Measurements from ENCODE around the gene LRP1. TPM values are rescaled to one million over a fixed set of nuclear protein-coding genes. Genes with fewer than 3 reads are reported as not detected.

LRP1 gene
- total and polyA plus RNA-seq, 2 of the 13 experiments (the other 11 are each of a cell fraction or from before 2014, with no cell fraction given): 14.7 to 30.8 TPM

DNA sequence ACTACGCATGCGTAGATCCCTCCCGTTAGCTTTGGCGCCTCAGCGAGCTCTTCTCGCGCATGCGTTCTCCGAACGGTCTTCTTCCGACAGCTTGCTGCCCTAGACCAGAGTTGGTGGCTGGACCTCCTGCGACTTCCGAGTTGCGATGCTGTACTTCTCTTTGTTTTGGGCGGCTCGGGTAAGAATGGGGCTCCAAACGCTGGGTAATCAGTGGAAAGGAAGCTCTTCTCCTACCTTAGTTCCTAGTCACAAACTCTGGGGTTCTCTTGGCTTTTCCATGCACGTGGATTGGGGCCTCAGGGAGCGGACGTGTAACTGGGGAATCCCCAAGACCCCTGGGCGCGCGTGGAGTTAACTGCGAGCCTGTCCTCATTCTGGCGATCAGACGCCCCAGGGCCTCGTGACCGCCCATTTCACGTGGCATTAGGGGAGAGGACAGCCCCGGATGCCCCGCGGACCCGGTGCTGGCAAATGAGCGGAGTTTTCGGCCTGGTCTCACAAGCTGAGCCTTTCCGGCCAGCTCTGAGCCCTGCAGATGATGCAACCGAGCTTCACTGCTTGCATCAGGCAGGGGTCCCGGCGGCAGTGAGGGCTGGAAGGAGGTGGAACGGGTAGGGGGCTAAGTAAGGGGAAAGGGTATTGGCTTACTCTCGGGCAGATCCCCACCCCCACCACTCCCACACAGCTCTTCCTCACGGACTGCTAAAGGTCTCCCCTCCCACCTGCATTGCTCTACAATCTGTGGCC lies 101.5 kb downstream of the LRP1 start, which contains the start of gene SHMT2 (continued):
- TF ChIP-seq IRX3 (CRISPR knock-in tag; IDR thresholded peaks at IDR 0.05; ENCODE audit: borderline replicate concordance, low read depth) (no peak), KLF15 (CRISPR knock-in tag; IDR thresholded peaks at IDR 0.05; ENCODE audit: borderline replicate concordance) (no peak), ELF4 (CRISPR knock-in tag; IDR thresholded peaks at IDR 0.05; ENCODE audit: borderline replicate concordance) (0 out of 2 replicates have a peak, but pooled peaks have one; percentile 47), CREM (IDR thresholded peaks at IDR 0.05) (no peak; the same call in 1 of the 2 replicates), CREM (CRISPR knock-in tag; IDR thresholded peaks at IDR 0.05) (no peak), PAWR (CRISPR knock-in tag; IDR thresholded peaks at IDR 0.05; ENCODE audit: borderline replicate concordance) (no peak), CBX1 (IDR thresholded peaks at IDR 0.05; ENCODE audit: low read depth) (no peak), ESRRA (CRISPR knock-in tag; IDR thresholded peaks at IDR 0.05; ENCODE audit: low read depth) (no peak), TBX2 (CRISPR knock-in tag; IDR thresholded peaks at IDR 0.05; ENCODE audit: borderline replicate concordance) (no peak; the same call in 1 of the 2 replicates), SUZ12 (IDR thresholded peaks at IDR 0.05; ENCODE audit: low read depth, low read length) (no peak), NFRKB (IDR thresholded peaks at IDR 0.05) (no peak), MED13 (CRISPR knock-in tag; IDR thresholded peaks at IDR 0.05) (0 out of 2 replicates have a peak, but pooled peaks have one; percentile 34), ZNF10 (CRISPR knock-in tag; IDR thresholded peaks at IDR 0.05; ENCODE audit: borderline replicate concordance, low read depth) (no peak), SMARCC2 (IDR thresholded peaks at IDR 0.05) (no peak), ZNF790 (CRISPR knock-in tag; IDR thresholded peaks at IDR 0.05; ENCODE audit: borderline replicate concordance) (no peak), ZFP82 (CRISPR knock-in tag; IDR thresholded peaks at IDR 0.05; ENCODE audit: borderline replicate concordance) (no peak)
- TF ChIP-seq, protein P1, sequence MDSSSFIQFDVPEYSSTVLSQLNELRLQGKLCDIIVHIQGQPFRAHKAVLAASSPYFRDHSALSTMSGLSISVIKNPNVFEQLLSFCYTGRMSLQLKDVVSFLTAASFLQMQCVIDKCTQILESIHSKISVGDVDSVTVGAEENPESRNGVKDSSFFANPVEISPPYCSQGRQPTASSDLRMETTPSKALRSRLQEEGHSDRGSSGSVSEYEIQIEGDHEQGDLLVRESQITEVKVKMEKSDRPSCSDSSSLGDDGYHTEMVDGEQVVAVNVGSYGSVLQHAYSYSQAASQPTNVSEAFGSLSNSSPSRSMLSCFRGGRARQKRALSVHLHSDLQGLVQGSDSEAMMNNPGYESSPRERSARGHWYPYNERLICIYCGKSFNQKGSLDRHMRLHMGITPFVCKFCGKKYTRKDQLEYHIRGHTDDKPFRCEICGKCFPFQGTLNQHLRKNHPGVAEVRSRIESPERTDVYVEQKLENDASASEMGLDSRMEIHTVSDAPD (CRISPR knock-in tag; IDR thresholded peaks at IDR 0.05): no peak
- TF ChIP-seq, protein P2, sequence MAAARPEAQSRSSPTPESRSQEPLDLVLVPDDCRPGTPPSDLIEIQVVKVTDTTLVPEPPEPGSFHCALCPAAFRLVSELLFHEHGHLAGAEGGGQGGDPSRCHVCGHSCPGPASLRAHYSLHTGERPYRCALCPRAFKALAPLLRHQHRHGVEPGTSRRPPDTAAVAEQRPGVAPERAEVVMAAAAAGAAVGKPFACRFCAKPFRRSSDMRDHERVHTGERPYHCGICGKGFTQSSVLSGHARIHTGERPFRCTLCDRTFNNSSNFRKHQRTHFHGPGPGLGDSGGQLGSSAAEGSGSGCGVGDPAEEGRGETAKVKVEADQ (CRISPR knock-in tag; IDR thresholded peaks at IDR 0.05; ENCODE audit: borderline replicate concordance): no peak
- TF ChIP-seq, protein P3, sequence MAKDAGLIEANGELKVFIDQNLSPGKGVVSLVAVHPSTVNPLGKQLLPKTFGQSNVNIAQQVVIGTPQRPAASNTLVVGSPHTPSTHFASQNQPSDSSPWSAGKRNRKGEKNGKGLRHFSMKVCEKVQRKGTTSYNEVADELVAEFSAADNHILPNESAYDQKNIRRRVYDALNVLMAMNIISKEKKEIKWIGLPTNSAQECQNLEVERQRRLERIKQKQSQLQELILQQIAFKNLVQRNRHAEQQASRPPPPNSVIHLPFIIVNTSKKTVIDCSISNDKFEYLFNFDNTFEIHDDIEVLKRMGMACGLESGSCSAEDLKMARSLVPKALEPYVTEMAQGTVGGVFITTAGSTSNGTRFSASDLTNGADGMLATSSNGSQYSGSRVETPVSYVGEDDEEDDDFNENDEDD (CRISPR knock-in tag; IDR thresholded peaks at IDR 0.05; ENCODE audit: borderline replicate concordance): peak; percentile 63; the same call in 1 of the 2 replicates
- TF ChIP-seq, protein P4, sequence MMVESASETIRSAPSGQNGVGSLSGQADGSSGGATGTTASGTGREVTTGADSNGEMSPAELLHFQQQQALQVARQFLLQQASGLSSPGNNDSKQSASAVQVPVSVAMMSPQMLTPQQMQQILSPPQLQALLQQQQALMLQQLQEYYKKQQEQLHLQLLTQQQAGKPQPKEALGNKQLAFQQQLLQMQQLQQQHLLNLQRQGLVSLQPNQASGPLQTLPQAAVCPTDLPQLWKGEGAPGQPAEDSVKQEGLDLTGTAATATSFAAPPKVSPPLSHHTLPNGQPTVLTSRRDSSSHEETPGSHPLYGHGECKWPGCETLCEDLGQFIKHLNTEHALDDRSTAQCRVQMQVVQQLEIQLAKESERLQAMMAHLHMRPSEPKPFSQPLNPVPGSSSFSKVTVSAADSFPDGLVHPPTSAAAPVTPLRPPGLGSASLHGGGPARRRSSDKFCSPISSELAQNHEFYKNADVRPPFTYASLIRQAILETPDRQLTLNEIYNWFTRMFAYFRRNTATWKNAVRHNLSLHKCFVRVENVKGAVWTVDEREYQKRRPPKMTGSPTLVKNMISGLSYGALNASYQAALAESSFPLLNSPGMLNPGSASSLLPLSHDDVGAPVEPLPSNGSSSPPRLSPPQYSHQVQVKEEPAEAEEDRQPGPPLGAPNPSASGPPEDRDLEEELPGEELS (CRISPR knock-in tag; IDR thresholded peaks at IDR 0.05): no peak
- TF ChIP-seq, protein P5, sequence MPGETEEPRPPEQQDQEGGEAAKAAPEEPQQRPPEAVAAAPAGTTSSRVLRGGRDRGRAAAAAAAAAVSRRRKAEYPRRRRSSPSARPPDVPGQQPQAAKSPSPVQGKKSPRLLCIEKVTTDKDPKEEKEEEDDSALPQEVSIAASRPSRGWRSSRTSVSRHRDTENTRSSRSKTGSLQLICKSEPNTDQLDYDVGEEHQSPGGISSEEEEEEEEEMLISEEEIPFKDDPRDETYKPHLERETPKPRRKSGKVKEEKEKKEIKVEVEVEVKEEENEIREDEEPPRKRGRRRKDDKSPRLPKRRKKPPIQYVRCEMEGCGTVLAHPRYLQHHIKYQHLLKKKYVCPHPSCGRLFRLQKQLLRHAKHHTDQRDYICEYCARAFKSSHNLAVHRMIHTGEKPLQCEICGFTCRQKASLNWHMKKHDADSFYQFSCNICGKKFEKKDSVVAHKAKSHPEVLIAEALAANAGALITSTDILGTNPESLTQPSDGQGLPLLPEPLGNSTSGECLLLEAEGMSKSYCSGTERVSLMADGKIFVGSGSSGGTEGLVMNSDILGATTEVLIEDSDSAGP (CRISPR knock-in tag; IDR thresholded peaks at IDR 0.05; ENCODE audit: borderline replicate concordance): peak; percentile 76; the same call in 1 of the 2 replicates

Data from HepG2 (cell line).